Erythroblast (primary cell): ENCODE results near the gene CD226.

Source experiments
- GATA1 ChIP-seq: IDR thresholded peaks from 2 replicates; pipeline ENCODE4 v1.6.1; 2011; ENCODE audit warnings: low read depth, mild to moderate bottlenecking, control low read depth, low read length, moderate library complexity
- POLR2A ChIP-seq: IDR thresholded peaks from 2 replicates; pipeline ENCODE4 v1.6.1; 2011; ENCODE audit warnings: mild to moderate bottlenecking, low read length

GRCh38 chr18:69935319-69936190, 12.1 kb downstream of the CD226 start:
- TF ChIP-seq POLR2A (no peak), GATA1 (no peak)
